ENCODE results near the gene COG7. TPM values are rescaled to one million over a fixed set of nuclear protein-coding genes. Genes with fewer than 3 reads are reported as not detected.
A peak's percentile ranks its signal among the peaks of the same experiment; 100 is the strongest.

COG7 gene
- total RNA-seq, 1 experiment from 2014 or later = 22.6 TPM

DNA sequence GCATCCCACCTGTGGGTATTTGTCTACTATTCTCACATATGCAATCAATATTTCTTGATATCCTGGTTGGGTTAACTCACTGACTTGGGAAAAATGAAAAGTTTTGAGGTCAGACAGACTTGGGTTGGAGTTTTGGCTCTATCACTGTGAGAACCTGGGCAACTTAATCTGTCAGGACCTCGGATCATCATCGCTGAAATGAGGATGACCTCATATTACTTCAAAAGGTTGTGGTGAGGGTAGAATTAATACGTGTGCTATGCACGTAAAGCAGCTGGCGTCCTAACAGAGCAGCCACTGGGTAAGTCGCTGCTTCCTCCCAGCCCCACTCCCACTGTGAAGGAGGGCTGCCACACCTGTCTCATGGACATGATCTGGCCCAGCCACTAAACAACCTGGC is 57.3 kb downstream of the COG7 start:
- TF ChIP-seq CREB1 (CRISPR knock-in tag; IDR thresholded peaks at IDR 0.05) (no peak), ZNF263 (CRISPR knock-in tag; IDR thresholded peaks at IDR 0.05; ENCODE audit: low read depth) (no peak)
- TF ChIP-seq, protein P1, sequence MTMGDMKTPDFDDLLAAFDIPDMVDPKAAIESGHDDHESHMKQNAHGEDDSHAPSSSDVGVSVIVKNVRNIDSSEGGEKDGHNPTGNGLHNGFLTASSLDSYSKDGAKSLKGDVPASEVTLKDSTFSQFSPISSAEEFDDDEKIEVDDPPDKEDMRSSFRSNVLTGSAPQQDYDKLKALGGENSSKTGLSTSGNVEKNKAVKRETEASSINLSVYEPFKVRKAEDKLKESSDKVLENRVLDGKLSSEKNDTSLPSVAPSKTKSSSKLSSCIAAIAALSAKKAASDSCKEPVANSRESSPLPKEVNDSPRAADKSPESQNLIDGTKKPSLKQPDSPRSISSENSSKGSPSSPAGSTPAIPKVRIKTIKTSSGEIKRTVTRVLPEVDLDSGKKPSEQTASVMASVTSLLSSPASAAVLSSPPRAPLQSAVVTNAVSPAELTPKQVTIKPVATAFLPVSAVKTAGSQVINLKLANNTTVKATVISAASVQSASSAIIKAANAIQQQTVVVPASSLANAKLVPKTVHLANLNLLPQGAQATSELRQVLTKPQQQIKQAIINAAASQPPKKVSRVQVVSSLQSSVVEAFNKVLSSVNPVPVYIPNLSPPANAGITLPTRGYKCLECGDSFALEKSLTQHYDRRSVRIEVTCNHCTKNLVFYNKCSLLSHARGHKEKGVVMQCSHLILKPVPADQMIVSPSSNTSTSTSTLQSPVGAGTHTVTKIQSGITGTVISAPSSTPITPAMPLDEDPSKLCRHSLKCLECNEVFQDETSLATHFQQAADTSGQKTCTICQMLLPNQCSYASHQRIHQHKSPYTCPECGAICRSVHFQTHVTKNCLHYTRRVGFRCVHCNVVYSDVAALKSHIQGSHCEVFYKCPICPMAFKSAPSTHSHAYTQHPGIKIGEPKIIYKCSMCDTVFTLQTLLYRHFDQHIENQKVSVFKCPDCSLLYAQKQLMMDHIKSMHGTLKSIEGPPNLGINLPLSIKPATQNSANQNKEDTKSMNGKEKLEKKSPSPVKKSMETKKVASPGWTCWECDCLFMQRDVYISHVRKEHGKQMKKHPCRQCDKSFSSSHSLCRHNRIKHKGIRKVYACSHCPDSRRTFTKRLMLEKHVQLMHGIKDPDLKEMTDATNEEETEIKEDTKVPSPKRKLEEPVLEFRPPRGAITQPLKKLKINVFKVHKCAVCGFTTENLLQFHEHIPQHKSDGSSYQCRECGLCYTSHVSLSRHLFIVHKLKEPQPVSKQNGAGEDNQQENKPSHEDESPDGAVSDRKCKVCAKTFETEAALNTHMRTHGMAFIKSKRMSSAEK (CRISPR knock-in tag; IDR thresholded peaks at IDR 0.05; ENCODE audit: borderline replicate concordance) = no peak
- Mint-ChIP-seq H3K9me3 (no peaks in the 10 kb centered on the region), H3K27ac (0 out of 2 replicates have a peak overlapping the region, but pooled peaks have one; percentile 10), H3K36me3 (peaks cover 27% of the 10 kb centered on the region), H3K27me3 (ENCODE audit: low read depth) (no peaks in the 10 kb centered on the region), H3K4me1 (peaks cover 25% of the 10 kb centered on the region), H3K4me3 (no peak overlapping the region)
- ChIA-PET POLR2A (no interaction called here), CTCF (no interaction called here)
- DNase-seq (ENCODE audit: low spot score) (no peak), ATAC-seq (no peak)

DNA sequence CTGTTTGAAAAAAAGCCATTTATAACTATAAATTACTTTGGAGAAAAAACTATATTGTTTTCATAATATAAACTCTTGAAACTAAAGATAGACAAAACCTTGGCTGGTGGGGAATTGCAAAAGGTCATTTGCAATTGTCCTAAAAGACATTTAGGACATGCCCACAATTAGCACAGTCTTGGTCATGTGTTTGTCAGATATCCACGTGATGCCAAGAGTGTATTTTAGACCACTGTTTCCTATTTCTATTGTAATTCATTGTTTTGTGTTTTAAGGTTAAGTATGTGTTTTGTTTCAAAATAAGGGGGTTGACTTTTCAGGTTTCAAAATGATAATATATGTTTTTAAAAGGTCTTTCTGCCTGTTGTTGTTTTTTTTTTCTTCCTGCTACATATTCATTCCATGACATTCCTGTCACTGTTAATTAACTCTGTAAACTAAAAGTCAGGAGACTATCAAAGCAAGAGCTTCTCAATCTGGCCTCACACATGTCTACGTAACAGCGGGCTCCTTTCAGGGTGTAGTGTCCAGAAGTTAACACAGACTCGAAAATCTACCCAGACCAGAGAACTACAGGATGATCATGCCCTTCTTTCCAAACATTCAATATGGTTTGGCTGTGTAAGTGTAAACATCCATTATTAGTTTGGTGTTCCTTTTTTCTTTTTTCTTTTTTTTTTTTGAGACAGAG is 58.7 kb downstream of the COG7 start:
- Mint-ChIP-seq H3K9me3 (no peaks in the 10 kb centered on the region), H3K4me1 (peaks cover 10% of the 10 kb centered on the region), H3K27ac (peak overlapping the region; percentile 70), H3K36me3 (peaks cover 26% of the 10 kb centered on the region), H3K27me3 (ENCODE audit: low read depth) (no peaks in the 10 kb centered on the region), H3K4me3 (no peak overlapping the region)
- TF ChIP-seq GTF2I (CRISPR knock-in tag; conservative IDR thresholded peaks at IDR 0.05) = no peak
- TF ChIP-seq CBFB (CRISPR knock-in tag; IDR thresholded peaks at IDR 0.05; ENCODE audit: low read depth) = no peak
- TF ChIP-seq MXD4 (CRISPR knock-in tag; IDR thresholded peaks at IDR 0.05; ENCODE audit: borderline replicate concordance) = no peak
- TF ChIP-seq, protein P2, sequence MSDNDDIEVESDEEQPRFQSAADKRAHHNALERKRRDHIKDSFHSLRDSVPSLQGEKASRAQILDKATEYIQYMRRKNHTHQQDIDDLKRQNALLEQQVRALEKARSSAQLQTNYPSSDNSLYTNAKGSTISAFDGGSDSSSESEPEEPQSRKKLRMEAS (CRISPR knock-in tag; IDR thresholded peaks at IDR 0.05) = no peak
- TF ChIP-seq, protein P3, sequence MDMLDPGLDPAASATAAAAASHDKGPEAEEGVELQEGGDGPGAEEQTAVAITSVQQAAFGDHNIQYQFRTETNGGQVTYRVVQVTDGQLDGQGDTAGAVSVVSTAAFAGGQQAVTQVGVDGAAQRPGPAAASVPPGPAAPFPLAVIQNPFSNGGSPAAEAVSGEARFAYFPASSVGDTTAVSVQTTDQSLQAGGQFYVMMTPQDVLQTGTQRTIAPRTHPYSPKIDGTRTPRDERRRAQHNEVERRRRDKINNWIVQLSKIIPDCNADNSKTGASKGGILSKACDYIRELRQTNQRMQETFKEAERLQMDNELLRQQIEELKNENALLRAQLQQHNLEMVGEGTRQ (CRISPR knock-in tag; IDR thresholded peaks at IDR 0.05) = no peak
- TF ChIP-seq PRRX2 (CRISPR knock-in tag; IDR thresholded peaks at IDR 0.05) = no peak
- TF ChIP-seq SMAD3 (CRISPR knock-in tag; IDR thresholded peaks at IDR 0.05; ENCODE audit: borderline replicate concordance) = no peak
- TF ChIP-seq, protein P4, sequence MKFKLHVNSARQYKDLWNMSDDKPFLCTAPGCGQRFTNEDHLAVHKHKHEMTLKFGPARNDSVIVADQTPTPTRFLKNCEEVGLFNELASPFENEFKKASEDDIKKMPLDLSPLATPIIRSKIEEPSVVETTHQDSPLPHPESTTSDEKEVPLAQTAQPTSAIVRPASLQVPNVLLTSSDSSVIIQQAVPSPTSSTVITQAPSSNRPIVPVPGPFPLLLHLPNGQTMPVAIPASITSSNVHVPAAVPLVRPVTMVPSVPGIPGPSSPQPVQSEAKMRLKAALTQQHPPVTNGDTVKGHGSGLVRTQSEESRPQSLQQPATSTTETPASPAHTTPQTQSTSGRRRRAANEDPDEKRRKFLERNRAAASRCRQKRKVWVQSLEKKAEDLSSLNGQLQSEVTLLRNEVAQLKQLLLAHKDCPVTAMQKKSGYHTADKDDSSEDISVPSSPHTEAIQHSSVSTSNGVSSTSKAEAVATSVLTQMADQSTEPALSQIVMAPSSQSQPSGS (CRISPR knock-in tag; IDR thresholded peaks at IDR 0.05; ENCODE audit: borderline replicate concordance, low read depth) = no peak
- TF ChIP-seq NR2C2 (CRISPR knock-in tag; IDR thresholded peaks at IDR 0.05) = no peak
- TF ChIP-seq, protein P5, sequence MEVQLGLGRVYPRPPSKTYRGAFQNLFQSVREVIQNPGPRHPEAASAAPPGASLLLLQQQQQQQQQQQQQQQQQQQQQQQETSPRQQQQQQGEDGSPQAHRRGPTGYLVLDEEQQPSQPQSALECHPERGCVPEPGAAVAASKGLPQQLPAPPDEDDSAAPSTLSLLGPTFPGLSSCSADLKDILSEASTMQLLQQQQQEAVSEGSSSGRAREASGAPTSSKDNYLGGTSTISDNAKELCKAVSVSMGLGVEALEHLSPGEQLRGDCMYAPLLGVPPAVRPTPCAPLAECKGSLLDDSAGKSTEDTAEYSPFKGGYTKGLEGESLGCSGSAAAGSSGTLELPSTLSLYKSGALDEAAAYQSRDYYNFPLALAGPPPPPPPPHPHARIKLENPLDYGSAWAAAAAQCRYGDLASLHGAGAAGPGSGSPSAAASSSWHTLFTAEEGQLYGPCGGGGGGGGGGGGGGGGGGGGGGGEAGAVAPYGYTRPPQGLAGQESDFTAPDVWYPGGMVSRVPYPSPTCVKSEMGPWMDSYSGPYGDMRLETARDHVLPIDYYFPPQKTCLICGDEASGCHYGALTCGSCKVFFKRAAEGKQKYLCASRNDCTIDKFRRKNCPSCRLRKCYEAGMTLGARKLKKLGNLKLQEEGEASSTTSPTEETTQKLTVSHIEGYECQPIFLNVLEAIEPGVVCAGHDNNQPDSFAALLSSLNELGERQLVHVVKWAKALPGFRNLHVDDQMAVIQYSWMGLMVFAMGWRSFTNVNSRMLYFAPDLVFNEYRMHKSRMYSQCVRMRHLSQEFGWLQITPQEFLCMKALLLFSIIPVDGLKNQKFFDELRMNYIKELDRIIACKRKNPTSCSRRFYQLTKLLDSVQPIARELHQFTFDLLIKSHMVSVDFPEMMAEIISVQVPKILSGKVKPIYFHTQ (CRISPR knock-in tag; IDR thresholded peaks at IDR 0.05) = no peak
- TF ChIP-seq TEAD4 (CRISPR knock-in tag; IDR thresholded peaks at IDR 0.05) = no peak
- TF ChIP-seq JAZF1 (CRISPR knock-in tag; IDR thresholded peaks at IDR 0.05) = no peak
- TF ChIP-seq ATF1 (CRISPR knock-in tag; IDR thresholded peaks at IDR 0.05) = no peak
- TF ChIP-seq ETV6 (CRISPR knock-in tag; IDR thresholded peaks at IDR 0.05) = no peak
- TF ChIP-seq, protein P6, sequence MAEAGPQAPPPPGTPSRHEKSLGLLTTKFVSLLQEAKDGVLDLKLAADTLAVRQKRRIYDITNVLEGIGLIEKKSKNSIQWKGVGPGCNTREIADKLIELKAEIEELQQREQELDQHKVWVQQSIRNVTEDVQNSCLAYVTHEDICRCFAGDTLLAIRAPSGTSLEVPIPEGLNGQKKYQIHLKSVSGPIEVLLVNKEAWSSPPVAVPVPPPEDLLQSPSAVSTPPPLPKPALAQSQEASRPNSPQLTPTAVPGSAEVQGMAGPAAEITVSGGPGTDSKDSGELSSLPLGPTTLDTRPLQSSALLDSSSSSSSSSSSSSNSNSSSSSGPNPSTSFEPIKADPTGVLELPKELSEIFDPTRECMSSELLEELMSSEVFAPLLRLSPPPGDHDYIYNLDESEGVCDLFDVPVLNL (CRISPR knock-in tag; IDR thresholded peaks at IDR 0.05; ENCODE audit: borderline replicate concordance, low read depth) = no peak
- TF ChIP-seq FOXK1 (CRISPR knock-in tag; IDR thresholded peaks at IDR 0.05) = no peak
- TF ChIP-seq ZNF219 (CRISPR knock-in tag; IDR thresholded peaks at IDR 0.05; ENCODE audit: borderline replicate concordance) = no peak
- no peak for TF ChIP-seq HMGA2 (CRISPR knock-in tag; IDR thresholded peaks at IDR 0.05)
- TF ChIP-seq KAT7 (CRISPR knock-in tag; IDR thresholded peaks at IDR 0.05; ENCODE audit: borderline replicate concordance) = no peak
- no peak for DNase-seq (ENCODE audit: low spot score)
- ChIA-PET CTCF (no interaction called here), POLR2A (no interaction called here)
- ATAC-seq = no peak
